ENCODE data around the gene KAZN.

Gene KAZN

DNA sequence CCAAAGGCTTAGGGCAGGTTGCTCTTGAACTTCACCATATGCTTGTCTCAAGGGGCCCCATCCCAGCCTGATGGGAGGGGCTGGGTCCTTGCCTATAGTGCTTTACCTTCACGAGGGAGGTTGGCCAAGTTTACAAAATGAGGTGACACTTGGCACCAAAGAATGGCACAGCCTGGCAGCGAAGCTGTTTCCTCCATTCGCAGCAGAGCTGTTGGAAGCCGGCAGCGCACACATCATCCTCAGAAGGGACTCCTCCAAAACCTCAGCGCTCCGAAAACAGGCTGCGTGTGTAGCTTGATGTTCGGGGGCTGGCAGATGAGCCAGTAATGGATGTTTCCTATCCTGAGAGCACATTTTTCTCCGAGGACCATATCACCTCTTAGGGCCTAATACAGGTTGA lies 116.8 kb downstream of the KAZN start:
- DNase-seq (ENCODE audit: low read depth), result no peak

- DNase-seq (ENCODE audit: low read depth), result no peak
Measured at GRCh38 chr1:14715802-14716201, 117.3 kb downstream of the KAZN start.

DNA sequence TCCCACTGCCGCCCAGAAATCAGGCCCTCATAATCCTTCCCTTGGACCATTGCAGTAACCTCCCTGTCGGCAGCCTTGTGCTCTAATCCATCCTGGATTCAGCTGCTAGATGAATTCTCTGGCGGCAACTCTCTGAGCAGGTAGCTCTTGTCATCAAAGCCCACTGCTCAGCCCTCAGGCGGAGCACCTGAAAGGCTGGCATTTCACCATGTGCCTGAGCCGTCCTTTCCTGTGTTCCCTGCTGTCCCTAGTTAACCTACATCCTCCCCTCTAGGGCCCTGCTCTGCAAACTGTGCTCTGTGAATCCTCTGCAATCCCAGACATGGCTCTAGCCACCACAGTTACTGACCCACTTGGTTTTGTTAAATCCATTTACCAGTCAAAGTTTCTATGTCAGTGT lies 118.0 kb downstream of the KAZN start:
- DNase-seq (ENCODE audit: low read depth), result no peak

DNA sequence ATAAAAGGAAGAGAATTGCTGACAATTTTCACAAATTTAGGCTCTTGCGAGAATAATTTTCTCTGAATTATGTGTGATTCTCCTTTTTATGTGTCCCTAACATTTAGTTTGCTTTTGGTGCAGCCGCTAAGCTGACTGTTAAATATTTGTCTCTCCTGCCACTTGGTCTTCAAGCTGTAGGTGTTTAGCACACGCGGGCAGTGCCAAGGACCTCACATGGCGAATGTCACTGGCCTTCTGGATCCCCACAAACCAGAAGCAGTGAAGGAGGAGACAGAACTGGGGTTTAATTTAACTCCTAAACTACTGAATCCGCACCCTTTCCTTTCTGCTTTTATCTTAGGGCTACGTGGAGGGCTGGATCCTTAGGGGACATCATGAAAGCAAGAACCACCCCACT lies 120.0 kb downstream of the KAZN start:
- DNase-seq (ENCODE audit: low read depth), result no peak

- no peak for DNase-seq (ENCODE audit: low read depth)
Measured at GRCh38 chr1:14723401-14723800, 124.9 kb downstream of the KAZN start.

DNA sequence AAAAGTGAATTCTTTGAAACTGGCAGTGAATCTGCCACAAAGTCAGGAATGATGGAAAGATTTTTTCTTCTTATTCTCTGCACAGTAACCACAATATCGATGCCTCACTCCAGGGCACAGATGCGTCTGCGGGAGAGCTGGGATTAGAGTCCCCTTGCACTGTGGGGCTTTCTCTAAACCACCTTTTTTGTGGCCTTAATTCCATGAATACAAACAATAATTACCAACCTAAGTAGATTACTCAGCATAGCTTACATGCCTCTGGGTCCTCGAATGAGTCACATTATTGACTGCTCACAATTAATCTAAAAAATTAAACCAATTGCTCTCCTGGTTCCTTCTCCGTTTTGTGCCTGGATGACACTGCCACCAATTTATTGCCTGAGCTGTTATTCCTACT lies 125.8 kb downstream of the KAZN start:
- DNase-seq (ENCODE audit: low read depth), result no peak

- DNase-seq (ENCODE audit: low read depth), result no peak
Measured at GRCh38 chr1:14724678-14725077, 126.2 kb downstream of the KAZN start.

DNA sequence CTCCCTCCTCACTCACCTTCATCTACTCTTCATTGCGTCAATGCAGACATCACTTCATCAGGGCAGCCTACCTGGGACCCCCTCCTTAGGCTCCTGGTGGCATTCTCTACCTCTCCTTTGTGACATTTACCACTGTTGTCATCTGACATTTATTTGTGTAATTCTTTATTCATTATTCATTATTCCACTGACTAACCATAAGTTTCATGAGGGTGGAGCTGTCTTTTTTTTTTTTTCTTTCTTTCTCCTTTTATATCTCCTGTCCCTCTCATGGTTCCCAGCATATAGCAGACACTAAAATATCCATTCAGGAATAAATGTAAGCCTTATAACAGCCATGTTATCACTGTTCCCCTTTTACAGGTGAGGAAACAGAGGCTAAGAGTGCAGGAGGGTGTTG lies 126.8 kb downstream of the KAZN start:
- no peak for DNase-seq (ENCODE audit: low read depth)

DNA sequence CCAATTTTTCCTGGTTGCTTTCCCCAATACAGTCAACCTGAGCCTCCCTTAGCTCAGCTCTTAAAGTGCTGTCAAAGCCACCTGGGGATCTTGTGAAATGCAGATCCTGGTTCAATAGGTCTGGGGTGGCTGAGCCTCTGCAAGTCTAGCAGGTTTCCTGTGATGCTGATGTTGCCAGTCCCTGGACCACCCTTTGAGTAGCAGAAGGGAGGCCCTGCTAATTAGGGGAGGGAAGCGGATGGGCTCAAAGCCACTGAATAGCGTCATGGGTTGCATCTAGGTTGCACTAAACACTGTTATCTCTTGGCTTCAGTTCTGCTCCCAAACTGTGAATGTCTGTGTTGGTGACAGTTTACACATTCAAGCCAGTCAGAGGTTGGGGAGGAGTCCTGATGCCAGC lies 127.2 kb downstream of the KAZN start:
- no peak for DNase-seq (ENCODE audit: low read depth)

DNA sequence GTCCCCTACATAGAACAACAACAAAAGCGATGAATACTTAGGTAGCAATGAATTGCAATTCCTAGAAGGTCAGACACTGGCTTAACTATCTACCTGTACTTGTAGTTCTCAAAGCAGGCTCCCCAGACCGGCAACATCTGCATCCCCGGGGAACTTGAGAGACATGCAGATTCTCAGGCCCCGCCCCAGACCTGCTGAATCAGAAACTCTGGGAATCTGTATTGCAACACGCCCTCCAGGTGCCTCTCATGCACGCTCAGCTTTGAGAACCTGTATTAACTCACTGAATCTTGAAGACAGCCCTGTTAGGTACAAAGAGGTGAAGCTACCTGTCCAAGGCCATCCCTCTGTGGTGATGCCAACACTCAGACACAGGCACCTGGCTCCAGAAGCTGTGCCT lies 128.1 kb downstream of the KAZN start:
- no peak for DNase-seq (ENCODE audit: low read depth)

DNA sequence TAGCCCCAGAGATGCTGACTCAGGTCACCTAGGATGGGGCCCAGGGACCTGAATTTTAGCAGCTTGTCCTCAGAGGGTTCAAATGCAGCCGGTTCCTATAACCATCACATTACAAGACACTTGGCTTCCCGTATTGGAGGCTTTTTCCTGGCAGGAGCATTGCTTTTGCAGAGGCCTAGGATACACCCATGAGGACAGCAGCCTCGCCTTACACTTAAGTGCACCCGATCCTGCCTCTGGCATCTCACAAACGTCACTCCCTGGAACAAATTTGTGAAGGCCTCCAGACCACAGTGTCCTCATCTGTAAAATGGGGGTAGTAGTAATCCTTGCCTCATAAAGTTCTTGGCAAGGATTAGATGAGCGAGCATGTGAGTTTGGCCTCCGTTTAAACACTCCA lies 130.0 kb downstream of the KAZN start:
- DNase-seq (ENCODE audit: low read depth), result no peak

GRCh38 chr1:14732728-14733047 lies 134.2 kb downstream of the KAZN start:
- no peak for DNase-seq (ENCODE audit: low read depth)

DNA sequence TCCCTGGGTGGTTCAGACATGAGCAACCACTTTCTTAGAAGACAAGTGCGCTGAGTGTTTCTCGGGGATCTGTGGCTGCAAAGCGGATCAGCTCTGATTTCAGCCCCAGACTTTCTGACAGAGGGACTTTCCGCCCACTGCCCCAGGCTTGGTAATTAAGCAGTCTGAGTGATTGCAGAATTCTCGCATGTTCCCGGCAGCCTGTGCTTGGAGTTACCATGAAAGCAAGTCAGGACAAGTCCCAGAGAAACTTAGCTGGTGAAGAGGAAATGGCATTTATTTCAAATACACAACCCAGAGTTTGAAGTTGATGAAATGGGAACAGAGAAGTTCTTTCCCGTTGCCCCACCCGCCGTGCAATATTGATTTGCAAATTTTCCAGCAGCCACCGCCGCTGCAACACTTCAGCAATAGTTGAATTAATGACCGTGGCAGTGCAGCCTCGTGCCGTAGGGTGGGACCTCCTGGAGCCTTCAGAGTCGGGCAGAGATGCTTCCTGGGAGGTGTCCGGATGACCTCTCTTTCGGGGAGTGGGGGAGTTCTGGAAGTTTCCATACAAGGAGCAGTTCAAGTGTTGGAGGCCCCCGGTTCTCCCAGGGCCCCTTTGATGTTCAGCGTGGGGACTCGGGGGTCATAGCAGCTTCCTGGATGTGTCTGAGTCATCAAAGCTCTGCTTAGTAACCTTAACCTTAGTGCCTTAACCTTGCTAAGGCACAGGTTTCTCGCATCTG lies 134.7 kb downstream of the KAZN start:
- no peak for DNase-seq (ENCODE audit: low read depth)

DNA sequence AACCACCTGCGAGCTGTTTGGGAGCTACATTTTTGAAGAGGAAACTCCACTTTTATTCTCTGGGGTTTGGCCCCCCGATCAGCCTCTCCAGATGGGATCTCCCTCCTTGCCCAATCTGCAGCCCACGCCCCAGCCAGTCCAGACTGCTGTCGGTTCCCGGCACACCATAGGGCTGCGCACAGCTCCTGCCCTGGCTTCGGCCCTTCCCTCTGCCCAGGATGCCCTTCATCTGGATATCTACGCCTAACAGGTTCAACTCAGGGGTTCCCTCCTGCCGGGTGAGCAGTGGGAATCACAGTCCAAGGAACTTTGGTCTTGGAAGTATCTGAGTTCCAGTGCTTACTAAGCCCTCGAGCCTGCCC lies 135.3 kb downstream of the KAZN start:
- DNase-seq (ENCODE audit: low read depth), result no peak

DNA sequence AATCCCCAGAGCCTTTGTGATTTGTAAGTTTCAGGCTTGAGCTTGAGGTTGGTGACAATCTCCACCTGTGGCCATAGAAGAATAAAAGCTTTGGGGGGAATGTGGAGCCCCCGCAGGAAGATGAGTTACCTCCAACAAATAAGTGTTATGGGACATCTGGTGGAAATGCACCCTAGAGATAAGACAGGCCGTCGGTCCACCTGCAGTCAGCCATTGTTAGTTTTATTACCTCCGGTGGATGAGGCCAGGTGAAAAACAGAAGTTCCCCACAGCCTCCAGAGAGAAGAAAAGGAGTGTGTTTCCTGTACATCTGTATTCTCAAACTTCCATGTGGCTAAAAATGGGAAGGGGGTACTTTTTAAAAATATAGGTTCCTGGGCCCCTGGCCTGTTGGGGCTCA lies 137.4 kb downstream of the KAZN start:
- DNase-seq (ENCODE audit: low read depth), result no peak

- DNase-seq (ENCODE audit: low read depth), result no peak
Measured at GRCh38 chr1:14737561-14738094, 139.1 kb downstream of the KAZN start.

- no peak for DNase-seq (ENCODE audit: low read depth)
Measured at GRCh38 chr1:14738235-14738634, 139.8 kb downstream of the KAZN start.

- no peak for DNase-seq (ENCODE audit: low read depth)
Measured at GRCh38 chr1:14738647-14739046, 140.2 kb downstream of the KAZN start.

- no peak for DNase-seq (ENCODE audit: low read depth)
Measured at GRCh38 chr1:14739082-14739832, 140.8 kb downstream of the KAZN start.

DNA sequence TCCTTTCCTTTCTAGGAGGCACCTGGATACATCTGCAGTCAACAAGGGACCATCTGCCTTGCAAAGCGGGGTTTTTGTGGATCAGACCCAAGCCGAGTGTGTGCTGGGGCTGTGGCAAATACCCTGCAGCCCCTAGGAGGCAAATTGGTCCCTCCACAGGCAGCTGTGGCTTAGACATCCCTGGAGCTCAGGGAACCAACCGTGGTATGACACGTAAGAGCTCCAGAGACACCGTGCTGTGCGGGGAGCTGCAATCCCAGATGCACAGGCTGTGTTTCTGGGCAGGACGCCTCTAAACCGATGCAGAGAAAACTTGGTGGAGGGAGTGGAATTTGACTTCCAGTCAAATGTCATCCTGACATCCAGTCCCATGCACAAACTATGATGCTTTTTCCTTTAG lies 141.5 kb downstream of the KAZN start:
- DNase-seq (ENCODE audit: low read depth), result no peak

- no peak for DNase-seq (ENCODE audit: low read depth)
Measured at GRCh38 chr1:14741082-14741481, 142.6 kb downstream of the KAZN start.

DNA sequence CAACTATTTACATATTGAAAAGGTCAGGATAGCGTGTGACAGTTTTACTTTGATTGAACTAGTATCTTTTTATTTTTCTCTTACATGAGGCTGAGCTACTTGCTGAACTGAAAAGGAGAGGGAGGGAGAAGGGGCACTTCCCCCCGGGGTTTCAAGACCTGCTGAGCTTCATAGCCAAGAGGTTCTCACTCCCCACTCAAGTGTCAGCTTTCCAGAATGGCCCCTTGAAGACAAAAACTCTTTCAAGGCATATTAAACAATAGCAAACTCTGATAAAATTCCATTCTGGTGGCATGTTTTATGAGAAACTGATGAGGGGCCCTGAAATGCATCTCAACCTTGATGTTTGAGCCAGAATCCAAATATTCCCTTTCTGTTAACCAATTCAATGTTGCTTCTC lies 143.0 kb downstream of the KAZN start:
- DNase-seq (ENCODE audit: low read depth), result no peak

DNA sequence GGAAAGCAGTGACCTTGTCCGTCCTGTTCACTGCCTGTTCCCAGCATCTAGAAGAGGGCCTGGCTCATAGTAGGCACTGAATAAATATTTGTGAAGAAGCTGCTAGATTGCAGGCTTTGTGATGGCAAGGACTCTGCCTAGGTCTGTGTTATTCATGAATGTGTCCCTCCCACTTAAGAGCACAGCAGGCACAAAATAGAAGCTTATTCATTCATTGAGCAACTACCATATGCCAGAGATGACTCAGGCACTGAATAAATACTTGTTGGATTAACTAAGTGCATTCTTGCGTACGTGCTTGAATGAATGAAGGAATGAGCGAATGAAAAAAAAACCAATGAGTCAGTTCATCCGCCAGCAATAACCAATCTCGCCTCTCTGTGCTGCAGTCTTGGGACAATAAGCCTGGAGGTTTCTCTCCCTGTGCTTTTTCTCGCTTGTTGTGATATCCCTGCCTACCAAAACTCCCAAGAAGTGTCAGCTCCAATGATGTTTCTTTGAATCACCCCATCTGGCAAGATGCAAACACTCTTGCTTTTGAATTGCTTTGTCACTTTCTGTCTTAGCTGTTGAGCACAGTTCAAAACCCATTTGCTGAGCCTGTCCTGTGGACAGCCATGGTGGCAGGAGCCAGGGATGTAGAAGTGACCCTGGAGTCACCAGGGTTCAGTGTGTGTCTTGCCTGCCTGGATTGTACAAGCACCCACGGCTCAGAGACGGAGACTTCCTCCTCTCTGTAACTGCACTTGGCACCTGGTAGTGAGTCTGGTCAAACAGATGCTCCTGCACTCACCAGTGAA lies 143.9 kb downstream of the KAZN start:
- DNase-seq (ENCODE audit: low read depth), result no peak

Data from stimulated activated CD8-positive, alpha-beta memory T cell treated with anti-CD3 and anti-CD28 coated beads, Interleukin-12 subunit alpha, Interleukin-12 subunit beta, amount 100 ng/mL, for 4 hours (primary cell).